ENCODE results near the gene GOSR1. TPM values are rescaled to one million over a fixed set of nuclear protein-coding genes. Genes with fewer than 3 reads are reported as not detected.

Gene GOSR1
- total and polyA plus RNA-seq, 2 donors (not counting 3 experiments of a cell fraction or from before 2014, with no cell fraction given), result 13.8 to 41.0 TPM

DNA sequence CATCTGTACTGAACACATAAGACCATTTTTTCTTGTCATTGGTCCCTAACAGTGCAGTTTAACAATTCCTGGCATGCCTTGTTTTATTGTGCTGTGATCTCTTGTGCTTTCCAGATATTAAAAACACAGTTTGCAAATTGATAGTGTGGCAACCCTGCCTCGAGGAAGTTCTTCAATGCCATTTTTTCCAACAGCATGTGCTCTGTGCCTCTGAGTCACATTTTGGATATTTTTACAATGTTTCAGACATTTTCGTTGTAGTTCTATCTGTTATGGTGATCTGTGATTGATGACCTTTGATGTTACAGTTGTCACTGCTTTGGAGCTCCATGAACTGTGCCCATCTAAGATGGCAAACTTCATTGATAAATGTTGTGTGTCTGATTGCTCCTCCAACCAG lies 66.2 kb downstream of the GOSR1 start:
- FAIRE-seq (no peak), DNase-seq (ENCODE audit: low read depth, low spot score) (no peak)
- Histone ChIP-seq H3K27ac (ENCODE audit: insufficient read depth, low read depth, low read length) (no peak overlapping the region), H3K4me1 (ENCODE audit: control insufficient read depth, extremely low read depth, insufficient read depth, low read length) (no peaks in the 10 kb centered on the region), H3K9me3 (replicated peaks; ENCODE audit: control insufficient read depth, insufficient read depth, low read length) (no peaks in the 10 kb centered on the region), H4K20me1 (replicated peaks; ENCODE audit: control insufficient read depth, extremely low read depth, insufficient read depth, low read length) (no peaks in the 10 kb centered on the region), H3K79me2 (ENCODE audit: control insufficient read depth, insufficient read depth, low read length) (no peaks in the 10 kb centered on the region), H2AFZ (ENCODE audit: low read depth, low read length) (no peak overlapping the region), H3K9me1 (replicated peaks; ENCODE audit: control insufficient read depth, extremely low read depth, insufficient read depth, low read length) (no peaks in the 10 kb centered on the region), H3K9ac (replicated peaks; ENCODE audit: extremely low read depth, insufficient read depth, low read length) (no peak overlapping the region), H3K36me3 (ENCODE audit: control insufficient read depth in 2 of 2, extremely low read depth in 1 of 2, insufficient read depth in 2 of 2, low read length in 2 of 2) (no peaks in the 10 kb centered on the region), H3K4me3 (replicated peaks in 1 of 3; ENCODE audit: insufficient read depth in 1 of 3, low read depth in 1 of 3, low read length in 3 of 3) (no peak overlapping the region), H3K27me3 (ENCODE audit: control insufficient read depth in 2 of 2, insufficient read depth in 2 of 2, low read length in 2 of 2) (peaks cover 0 to 3% of the 10 kb centered on the region in 2 experiments), H3K4me2 (ENCODE audit: insufficient read depth, low read length) (no peak overlapping the region)
- BruUV-seq (replicated peaks), result no TSS peak
- dilution Hi-C loops (cut with MboI; ENCODE audit: extremely low pct_ligation_motif_present, low sequenced_read_pairs), result no loop called here
- TF ChIP-seq JUN (IDR thresholded peaks at IDR 0.05; ENCODE audit: borderline replicate concordance, insufficient read depth, insufficient read length, low read depth), result no peak
- no peak for TF ChIP-seq MYC (IDR thresholded peaks at IDR 0.05; ENCODE audit: low read depth, low read length)
- TF ChIP-seq FOS (IDR thresholded peaks at IDR 0.05; ENCODE audit: borderline replicate concordance, insufficient read depth, low read length), result no peak
- TF ChIP-seq EZH2 (IDR thresholded peaks at IDR 0.05; ENCODE audit: borderline replicate concordance, low read depth, low read length, severe bottlenecking), result no peak
- no peak for TF ChIP-seq GATA2 (IDR thresholded peaks at IDR 0.05; ENCODE audit: insufficient read depth, insufficient read length, low read depth, low read length)
- no peak for TF ChIP-seq POLR2AphosphoS5 (IDR thresholded peaks at IDR 0.05; ENCODE audit: insufficient read depth, low read depth, low read length)
- TF ChIP-seq, protein P1, sequence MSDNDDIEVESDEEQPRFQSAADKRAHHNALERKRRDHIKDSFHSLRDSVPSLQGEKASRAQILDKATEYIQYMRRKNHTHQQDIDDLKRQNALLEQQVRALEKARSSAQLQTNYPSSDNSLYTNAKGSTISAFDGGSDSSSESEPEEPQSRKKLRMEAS (IDR thresholded peaks at IDR 0.05; ENCODE audit: insufficient read depth, insufficient read length), result no peak
- no peak for TF ChIP-seq POLR2A (IDR thresholded peaks at IDR 0.05; ENCODE audit: low read depth, low read length)
- ChIA-PET POLR2A (no interaction called here), CTCF (no interaction called here)
- intact Hi-C loops (cut with micrococcal nuclease), result no loop called here

DNA sequence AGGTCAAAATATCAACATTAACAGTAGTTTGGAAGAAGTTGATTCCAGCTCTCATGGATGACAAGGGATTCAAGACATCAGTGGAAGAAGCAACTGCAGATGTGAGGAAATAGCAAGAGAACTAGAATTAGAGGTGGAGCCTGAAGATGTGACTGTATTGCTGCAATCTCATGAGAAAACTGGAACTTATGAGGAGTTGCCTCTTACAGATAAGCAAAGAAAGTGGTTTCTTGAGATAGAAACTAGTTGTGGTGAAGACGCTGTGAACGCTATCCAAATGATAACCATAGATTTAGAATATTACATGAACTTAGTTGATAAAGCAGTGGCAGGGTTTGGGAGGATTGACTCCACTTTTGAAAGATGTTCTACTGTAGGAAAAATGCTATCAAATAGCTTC lies 67.8 kb downstream of the GOSR1 start:
- TF ChIP-seq JUN (IDR thresholded peaks at IDR 0.05; ENCODE audit: borderline replicate concordance, insufficient read depth, insufficient read length, low read depth), result no peak
- TF ChIP-seq FOS (IDR thresholded peaks at IDR 0.05; ENCODE audit: borderline replicate concordance, insufficient read depth, low read length), result no peak
- TF ChIP-seq EZH2 (IDR thresholded peaks at IDR 0.05; ENCODE audit: borderline replicate concordance, low read depth, low read length, severe bottlenecking), result no peak
- TF ChIP-seq MYC (IDR thresholded peaks at IDR 0.05; ENCODE audit: low read depth, low read length), result no peak
- no peaks in the 10 kb centered on the region for H3K4me1 ChIP-seq (ENCODE audit: control insufficient read depth, extremely low read depth, insufficient read depth, low read length)
- no peak overlapping the region for H3K9ac ChIP-seq (replicated peaks; ENCODE audit: extremely low read depth, insufficient read depth, low read length)
- no peak overlapping the region for H3K27ac ChIP-seq (ENCODE audit: insufficient read depth, low read depth, low read length)
- no peak overlapping the region for H3K4me2 ChIP-seq (ENCODE audit: insufficient read depth, low read length)
- no peaks in the 10 kb centered on the region for H4K20me1 ChIP-seq (replicated peaks; ENCODE audit: control insufficient read depth, extremely low read depth, insufficient read depth, low read length)
- intact Hi-C loops (cut with micrococcal nuclease) (no loop called here), dilution Hi-C loops (cut with MboI; ENCODE audit: extremely low pct_ligation_motif_present, low sequenced_read_pairs) (no loop called here)
- no TSS peak for BruUV-seq (replicated peaks)
- no peaks in the 10 kb centered on the region for H3K36me3 ChIP-seq (ENCODE audit: control insufficient read depth in 2 of 2, extremely low read depth in 1 of 2, insufficient read depth in 2 of 2, low read length in 2 of 2)
- no peak for FAIRE-seq
- no peak overlapping the region for H2AFZ ChIP-seq (ENCODE audit: low read depth, low read length)
- ChIA-PET CTCF (no interaction called here), POLR2A (no interaction called here)
- H3K9me3 ChIP-seq (replicated peaks; ENCODE audit: control insufficient read depth, insufficient read depth, low read length), result no peaks in the 10 kb centered on the region
- H3K79me2 ChIP-seq (ENCODE audit: control insufficient read depth, insufficient read depth, low read length), result no peaks in the 10 kb centered on the region
- no peak for DNase-seq (ENCODE audit: low read depth, low spot score)
- H3K27me3 ChIP-seq (ENCODE audit: control insufficient read depth in 2 of 2, insufficient read depth in 2 of 2, low read length in 2 of 2), result peaks cover 0 to 3% of the 10 kb centered on the region in 2 experiments
- H3K9me1 ChIP-seq (replicated peaks; ENCODE audit: control insufficient read depth, extremely low read depth, insufficient read depth, low read length), result no peaks in the 10 kb centered on the region
- no peak overlapping the region for H3K4me3 ChIP-seq (replicated peaks in 1 of 3; ENCODE audit: insufficient read depth in 1 of 3, low read depth in 1 of 3, low read length in 3 of 3)
